GM18870 (cell line): ENCODE measurements around the gene IRF8.
"Not testable (repeated sequence)": the region's sequence is repeated elsewhere in the genome, so short reads cannot be mapped to it uniquely, and the experiment has no call there.

ENCODE experiments used
- ATAC-seq: cut with Tn5 transposase; IDR thresholded peaks from one replicate; pipeline ENCODE4 v1.9.1; 2021; ENCODE audit warnings: moderate library complexity; ENCODE audit not compliant: unreplicated experiment

The IRF8 gene

GRCh38 chr16:85898521-85899442 is at the start of gene IRF8:
Gene IRF8, plus strand, starts transcription at chr16:85899162. Its CDS starts 3,854 bp downstream, at chr16:85903016.
- ATAC-seq: no peak

- no peak for ATAC-seq
These were observed 49.6 kb upstream of the IRF8 start for GRCh38 chr16:85849388-85849787.

- ATAC-seq: no peak
These were observed 48.5 kb upstream of the IRF8 start for GRCh38 chr16:85850344-85850880.

- no peak for ATAC-seq
These were observed 47.8 kb upstream of the IRF8 start for GRCh38 chr16:85851034-85851785.

GRCh38 chr16:85853547-85854545 is 45.1 kb upstream of the IRF8 start:
- no peak for ATAC-seq

- no peak for ATAC-seq
These were observed 44.0 kb upstream of the IRF8 start for GRCh38 chr16:85854935-85855334.

GRCh38 chr16:85856079-85856478 is 42.9 kb upstream of the IRF8 start:
- no peak for ATAC-seq

- ATAC-seq: no peak
These were observed 42.4 kb upstream of the IRF8 start for GRCh38 chr16:85856585-85856984.

- no peak for ATAC-seq
These were observed 41.6 kb upstream of the IRF8 start for GRCh38 chr16:85857406-85857805.

- not testable (repeated sequence) for ATAC-seq
These were observed 40.4 kb upstream of the IRF8 start for GRCh38 chr16:85858571-85858970.

GRCh38 chr16:85858984-85859817 is 39.8 kb upstream of the IRF8 start:
- ATAC-seq: no peak

GRCh38 chr16:85859818-85860125 is 39.2 kb upstream of the IRF8 start:
- ATAC-seq: no peak

- no peak for ATAC-seq
These were observed 38.4 kb upstream of the IRF8 start for GRCh38 chr16:85860413-85861094.

GRCh38 chr16:85861095-85861825 is 37.7 kb upstream of the IRF8 start:
- no peak for ATAC-seq

GRCh38 chr16:85862476-85863383 is 36.2 kb upstream of the IRF8 start:
- no peak for ATAC-seq

GRCh38 chr16:85863384-85863774 is 35.6 kb upstream of the IRF8 start:
- no peak for ATAC-seq

GRCh38 chr16:85864965-85865364 is 34.0 kb upstream of the IRF8 start:
- ATAC-seq: no peak

GRCh38 chr16:85867189-85867588 is 31.8 kb upstream of the IRF8 start:
- ATAC-seq: no peak
